NCI-H2029 treated with DMSO at 0.1 percent for 48 hours (cell line): ENCODE results near the gene MTMR10.

ENCODE experiments used
- DNase-seq: peaks from one replicate; lab custom pipeline; 2025; lab: John Stamatoyannopoulos, UW

Gene MTMR10, protein sequence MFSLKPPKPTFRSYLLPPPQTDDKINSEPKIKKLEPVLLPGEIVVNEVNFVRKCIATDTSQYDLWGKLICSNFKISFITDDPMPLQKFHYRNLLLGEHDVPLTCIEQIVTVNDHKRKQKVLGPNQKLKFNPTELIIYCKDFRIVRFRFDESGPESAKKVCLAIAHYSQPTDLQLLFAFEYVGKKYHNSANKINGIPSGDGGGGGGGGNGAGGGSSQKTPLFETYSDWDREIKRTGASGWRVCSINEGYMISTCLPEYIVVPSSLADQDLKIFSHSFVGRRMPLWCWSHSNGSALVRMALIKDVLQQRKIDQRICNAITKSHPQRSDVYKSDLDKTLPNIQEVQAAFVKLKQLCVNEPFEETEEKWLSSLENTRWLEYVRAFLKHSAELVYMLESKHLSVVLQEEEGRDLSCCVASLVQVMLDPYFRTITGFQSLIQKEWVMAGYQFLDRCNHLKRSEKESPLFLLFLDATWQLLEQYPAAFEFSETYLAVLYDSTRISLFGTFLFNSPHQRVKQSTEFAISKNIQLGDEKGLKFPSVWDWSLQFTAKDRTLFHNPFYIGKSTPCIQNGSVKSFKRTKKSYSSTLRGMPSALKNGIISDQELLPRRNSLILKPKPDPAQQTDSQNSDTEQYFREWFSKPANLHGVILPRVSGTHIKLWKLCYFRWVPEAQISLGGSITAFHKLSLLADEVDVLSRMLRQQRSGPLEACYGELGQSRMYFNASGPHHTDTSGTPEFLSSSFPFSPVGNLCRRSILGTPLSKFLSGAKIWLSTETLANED

GRCh38 chr15:30991255-30992235, at the start of gene MTMR10:
TSS of gene MTMR10 (minus strand) at chr15:30991628. CDS start at chr15:30991506, 122 bp downstream.
- no peak for DNase-seq

DNA sequence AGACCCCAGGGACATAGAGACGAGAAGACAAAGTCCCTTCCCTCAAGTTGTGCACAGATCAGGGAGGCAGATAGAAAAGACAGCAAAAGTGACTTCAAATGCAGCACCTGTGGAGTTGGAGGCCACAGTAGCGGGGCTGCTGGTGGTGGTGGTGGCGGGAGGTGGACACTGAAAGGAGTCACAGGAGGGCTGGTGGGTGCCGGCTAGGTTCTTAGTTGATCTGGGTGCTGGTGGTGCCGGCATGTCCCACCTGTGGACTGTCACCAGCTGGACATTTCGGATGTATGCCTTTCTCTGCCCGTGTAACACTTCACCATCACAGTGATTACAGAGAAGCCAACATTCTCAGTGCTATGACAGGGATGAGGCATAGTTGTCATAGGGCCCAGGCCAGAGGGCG, 49.2 kb upstream of the MTMR10 start:
- DNase-seq, result no peak

DNA sequence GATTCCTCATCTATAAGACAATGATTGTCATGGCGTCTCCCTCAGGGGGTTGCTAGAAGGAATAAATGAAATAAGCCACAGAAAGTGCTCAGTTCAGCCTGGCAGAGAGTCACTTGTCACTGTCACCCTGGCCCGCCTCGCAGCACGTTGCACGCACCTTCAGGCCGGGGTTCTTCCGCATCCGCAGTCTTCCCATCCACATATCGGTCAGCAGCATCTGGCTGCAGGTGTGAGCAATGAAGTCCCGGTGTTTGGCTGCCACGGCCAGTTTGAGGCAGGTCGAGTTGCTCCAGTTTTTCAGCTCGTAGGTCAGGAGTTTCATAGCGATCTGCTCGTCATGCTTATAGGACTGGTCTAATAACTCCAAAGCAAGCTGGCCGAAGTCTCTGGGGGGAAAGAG, 48.5 kb upstream of the MTMR10 start:
- DNase-seq, result no peak

DNA sequence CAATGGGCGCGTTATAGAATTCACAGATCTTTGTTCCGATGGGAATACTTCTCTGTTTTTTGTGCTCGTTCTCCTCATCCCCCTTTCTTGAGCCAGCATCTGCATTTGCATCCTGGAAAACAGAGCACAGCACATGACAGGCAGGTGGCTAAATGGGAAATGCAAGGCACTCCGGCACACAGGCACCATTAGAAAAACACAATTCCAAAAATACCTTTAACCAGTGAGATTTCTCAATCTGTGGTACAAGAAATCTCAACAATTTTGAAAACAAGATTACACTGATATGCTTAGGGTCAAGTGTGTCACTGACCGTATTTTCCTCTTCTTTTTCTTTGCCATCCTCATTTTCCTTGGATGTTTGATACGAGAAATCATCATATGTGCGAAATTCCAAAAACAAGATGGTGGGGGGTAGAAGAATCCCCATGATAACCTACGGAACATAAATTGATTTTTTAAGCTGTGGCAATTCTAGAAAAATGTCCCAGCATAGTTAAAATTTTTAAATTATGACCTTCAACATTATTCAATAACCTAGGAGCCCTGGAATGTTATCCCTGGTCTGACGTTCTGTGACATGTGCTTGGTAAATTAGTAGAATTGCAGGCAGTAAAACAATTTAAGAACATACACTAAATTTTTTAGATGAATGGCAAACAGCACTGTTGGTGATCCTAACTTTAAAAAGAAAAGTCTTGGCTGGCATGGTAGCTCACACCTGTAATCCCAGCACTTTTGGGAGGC, 46.5 kb upstream of the MTMR10 start:
- DNase-seq, result no peak

DNA sequence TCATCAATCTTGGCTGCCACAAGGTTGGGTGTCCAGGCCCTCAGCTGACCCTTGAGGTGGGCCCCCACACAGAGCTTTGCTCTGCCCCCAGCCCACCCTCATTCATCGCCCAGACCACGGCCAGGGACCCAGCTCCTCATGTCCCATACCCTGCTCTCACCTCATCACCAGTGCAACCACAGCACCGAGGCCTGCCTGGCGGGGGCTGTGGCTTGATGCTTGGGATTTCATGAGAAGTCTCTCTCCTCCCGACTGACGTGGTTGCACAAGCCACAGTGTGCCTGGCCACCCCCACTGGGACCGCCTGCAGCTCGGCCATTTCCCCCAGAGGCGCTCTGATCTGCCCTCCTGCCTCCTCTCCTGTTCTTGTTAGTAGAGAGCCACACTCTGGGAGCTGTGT, 45.4 kb upstream of the MTMR10 start:
- DNase-seq, result no peak

GRCh38 chr15:31035610-31036009, 44.2 kb upstream of the MTMR10 start:
- DNase-seq, result no peak

GRCh38 chr15:31034152-31034551, 42.7 kb upstream of the MTMR10 start:
- no peak for DNase-seq

GRCh38 chr15:31032961-31033371, 41.5 kb upstream of the MTMR10 start:
- no peak for DNase-seq

DNA sequence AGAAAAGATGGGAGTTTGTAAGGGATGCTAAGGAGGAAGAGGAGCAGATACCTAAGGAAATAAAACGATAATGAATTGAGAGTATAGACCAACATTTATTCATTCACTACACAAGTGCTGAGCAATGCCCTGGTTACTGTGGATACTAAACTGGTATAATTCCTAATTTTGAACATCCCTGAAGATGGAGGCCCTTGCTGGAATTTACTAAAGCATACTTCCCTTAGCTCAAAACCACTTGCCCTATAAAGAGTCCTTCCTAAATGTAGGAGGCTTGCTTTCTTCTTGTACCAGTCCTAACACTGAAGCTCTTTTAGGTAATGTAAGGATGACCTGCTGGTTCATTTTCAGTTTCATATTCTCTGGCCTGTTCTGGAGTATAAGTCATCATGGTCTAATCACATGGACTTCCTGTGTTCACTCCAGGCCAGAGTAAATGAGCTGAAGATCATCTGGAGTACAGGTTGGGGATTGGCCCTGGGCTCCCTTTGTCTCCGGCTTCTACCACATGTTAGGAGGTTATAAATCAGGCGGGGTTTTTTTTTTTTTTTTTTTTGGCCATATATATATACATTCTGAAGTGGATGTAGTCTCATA, 40.1 kb upstream of the MTMR10 start:
- DNase-seq, result no peak

- DNase-seq, result no peak
Measured at GRCh38 chr15:31027910-31028578, 36.6 kb upstream of the MTMR10 start.

DNA sequence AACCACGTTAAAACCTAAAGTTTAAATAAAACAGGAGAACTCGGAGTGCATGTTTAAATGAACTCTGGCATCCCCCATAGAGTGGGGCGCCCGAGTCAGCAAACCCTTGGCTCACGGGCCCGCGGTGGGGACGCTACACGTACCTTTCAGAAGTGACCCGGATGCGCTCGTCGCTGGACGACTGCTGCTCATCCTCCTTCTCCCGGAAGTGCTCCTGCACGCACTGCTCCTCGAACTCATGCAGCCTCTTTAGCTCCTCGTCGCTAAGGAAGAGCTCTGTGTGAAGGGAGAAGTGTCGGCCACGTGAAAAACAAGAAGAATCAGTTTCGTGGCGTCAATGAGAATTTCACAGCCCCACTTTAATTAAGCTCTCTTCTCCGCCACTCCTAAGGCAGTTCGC, 34.6 kb upstream of the MTMR10 start:
- no peak for DNase-seq

GRCh38 chr15:31024979-31025378, 33.6 kb upstream of the MTMR10 start:
- DNase-seq, result no peak

GRCh38 chr15:31024330-31024729, 32.9 kb upstream of the MTMR10 start:
- DNase-seq, result no peak

DNA sequence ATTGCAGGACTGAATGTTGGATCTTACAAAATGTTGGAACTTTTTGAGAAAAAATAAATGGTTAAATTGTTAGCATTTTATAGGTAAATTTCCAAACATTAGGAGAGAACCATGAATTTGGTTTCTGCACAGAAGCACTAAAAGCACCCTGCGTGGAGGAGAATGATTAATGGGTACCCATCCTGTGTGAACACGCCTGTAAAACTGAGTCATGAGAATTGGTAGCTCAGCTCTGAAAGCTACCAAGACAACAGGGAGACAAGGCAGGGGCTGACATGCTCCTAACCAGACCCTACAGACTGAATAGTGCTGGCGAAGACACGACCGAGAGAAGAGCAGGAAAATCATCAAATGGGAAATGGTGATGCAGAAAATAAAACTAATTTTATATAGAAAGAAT, 32.4 kb upstream of the MTMR10 start:
- DNase-seq, result no peak

GRCh38 chr15:31021067-31021665, 29.7 kb upstream of the MTMR10 start:
- DNase-seq, result no peak

- DNase-seq, result no peak
Measured at GRCh38 chr15:31020542-31020941, 29.1 kb upstream of the MTMR10 start.

GRCh38 chr15:31019986-31020385, 28.6 kb upstream of the MTMR10 start:
- no peak for DNase-seq

- DNase-seq, result no peak
Measured at GRCh38 chr15:31017311-31017710, 25.9 kb upstream of the MTMR10 start.

DNA sequence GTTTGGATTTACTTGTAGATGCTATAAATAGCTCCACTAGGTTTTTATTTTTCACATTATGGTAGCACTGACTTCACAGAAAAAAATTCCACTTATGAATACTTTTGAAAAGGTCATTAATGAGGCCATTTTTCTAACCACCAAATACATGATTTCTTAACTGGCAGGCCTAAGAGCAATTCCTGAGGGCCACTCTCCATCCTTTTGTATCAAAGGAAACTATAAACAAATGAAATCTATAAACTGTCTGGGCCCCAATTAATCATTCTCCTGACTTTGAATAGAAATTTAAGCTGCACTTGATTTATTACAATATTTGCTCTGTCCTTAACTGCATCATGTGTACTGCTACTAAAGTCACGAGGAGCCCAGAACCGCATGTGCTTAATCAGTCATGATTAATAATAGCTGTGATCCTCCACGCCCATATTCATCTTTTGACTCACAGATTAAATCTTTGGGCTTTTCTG, 25.1 kb upstream of the MTMR10 start:
- no peak for DNase-seq

- DNase-seq, result no peak
Measured at GRCh38 chr15:31014608-31014925, 23.1 kb upstream of the MTMR10 start.
